Measurements from ENCODE around the gene CDC5L.
A peak's percentile ranks its signal among the peaks of the same experiment; 100 is the strongest.
"Not testable (repeated sequence)": the region's sequence is repeated elsewhere in the genome, so short reads cannot be mapped to it uniquely, and the experiment has no call there.

Gene CDC5L

GRCh38 chr6:44422531-44422930 lies 35.0 kb downstream of the CDC5L start:
- peak; percentile 73 for DNase-seq

- DNase-seq: no peak
Observed at GRCh38 chr6:44423306-44423705, 35.8 kb downstream of the CDC5L start.

GRCh38 chr6:44425951-44426350 lies 38.4 kb downstream of the CDC5L start:
- no peak for DNase-seq

GRCh38 chr6:44428682-44429081 lies 41.2 kb downstream of the CDC5L start:
- no peak for DNase-seq

- no peak for DNase-seq
Observed at GRCh38 chr6:44430326-44430725, 42.8 kb downstream of the CDC5L start.

- DNase-seq: peak; percentile 1
Observed at GRCh38 chr6:44431118-44431725, 43.7 kb downstream of the CDC5L start.

GRCh38 chr6:44432227-44432626 lies 44.7 kb downstream of the CDC5L start:
- no peak for DNase-seq

GRCh38 chr6:44432726-44433125 lies 45.2 kb downstream of the CDC5L start:
- no peak for DNase-seq

- no peak for DNase-seq
Observed at GRCh38 chr6:44435500-44435899, 48.0 kb downstream of the CDC5L start.

GRCh38 chr6:44438827-44439226 lies 51.3 kb downstream of the CDC5L start:
- DNase-seq: no peak

- DNase-seq: no peak
Observed at GRCh38 chr6:44439270-44440045, 52.0 kb downstream of the CDC5L start.

GRCh38 chr6:44441091-44441855 lies 53.8 kb downstream of the CDC5L start:
- no peak for DNase-seq

GRCh38 chr6:44442236-44442635 lies 54.7 kb downstream of the CDC5L start:
- DNase-seq: no peak

GRCh38 chr6:44442833-44443444 lies 55.4 kb downstream of the CDC5L start:
- no peak for DNase-seq

- DNase-seq: no peak
Observed at GRCh38 chr6:44444853-44445252, 57.3 kb downstream of the CDC5L start.

GRCh38 chr6:44446626-44447300 lies 59.3 kb downstream of the CDC5L start:
- DNase-seq: no peak

- not testable (repeated sequence) for DNase-seq
Observed at GRCh38 chr6:44449181-44449580, 61.7 kb downstream of the CDC5L start.

GRCh38 chr6:44451803-44452695 lies 64.5 kb downstream of the CDC5L start:
- no peak for DNase-seq

GRCh38 chr6:44452725-44453124 lies 65.2 kb downstream of the CDC5L start:
- no peak for DNase-seq

GRCh38 chr6:44453146-44453545 lies 65.6 kb downstream of the CDC5L start:
- no peak for DNase-seq

- DNase-seq: no peak
Observed at GRCh38 chr6:44454198-44454597, 66.7 kb downstream of the CDC5L start.
